Erythroblast (primary cell): ENCODE results near the gene PARM1.
"Not testable (repeated sequence)": the region's sequence is repeated elsewhere in the genome, so short reads cannot be mapped to it uniquely, and the experiment has no call there.

Experiments used
- DNase-seq, 2 experiments: peaks; one replicate each; lab custom pipeline; 2025; lab: John Stamatoyannopoulos, UW
- GATA1 ChIP-seq: IDR thresholded peaks from 2 replicates; pipeline ENCODE4 v1.6.1; 2011; ENCODE audit warnings: low read depth, mild to moderate bottlenecking, control low read depth, low read length, moderate library complexity
- POLR2A ChIP-seq: IDR thresholded peaks from 2 replicates; pipeline ENCODE4 v1.6.1; 2011; ENCODE audit warnings: mild to moderate bottlenecking, low read length

The PARM1 gene

GRCh38 chr4:74982546-74983252 lies 49.8 kb downstream of the PARM1 start:
- TF ChIP-seq GATA1: no peak
- no peak for TF ChIP-seq POLR2A
- no peak for DNase-seq

GRCh38 chr4:74983253-74983635 lies 50.3 kb downstream of the PARM1 start:
- DNase-seq: no peak
- TF ChIP-seq GATA1: no peak
- no peak for TF ChIP-seq POLR2A

- TF ChIP-seq GATA1 (no peak), POLR2A (no peak)
- no peak for DNase-seq
Measured at GRCh38 chr4:74990276-74990875, 57.5 kb downstream of the PARM1 start.

GRCh38 chr4:74994436-74994835 lies 61.5 kb downstream of the PARM1 start:
- DNase-seq: not testable (repeated sequence)

- TF ChIP-seq GATA1 (no peak), POLR2A (no peak)
Measured at GRCh38 chr4:74996996-74997395, 64.1 kb downstream of the PARM1 start.

GRCh38 chr4:74997948-74998729 lies 65.2 kb downstream of the PARM1 start:
- no peak for DNase-seq
- no peak for TF ChIP-seq GATA1
- no peak for TF ChIP-seq POLR2A

More at GRCh38 chr4:74996996-74997395, 64.1 kb downstream of the PARM1 start:
- no peak for DNase-seq

- TF ChIP-seq GATA1: no peak
- no peak for TF ChIP-seq POLR2A
- DNase-seq: no peak
Measured at GRCh38 chr4:74999714-75000309, 66.9 kb downstream of the PARM1 start.

GRCh38 chr4:75001871-75002270 lies 69.0 kb downstream of the PARM1 start:
- no peak for TF ChIP-seq GATA1
- TF ChIP-seq POLR2A: no peak
- no peak for DNase-seq

- no peak for DNase-seq
- TF ChIP-seq POLR2A (no peak), GATA1 (no peak)
Measured at GRCh38 chr4:75002381-75002780, 69.5 kb downstream of the PARM1 start.

GRCh38 chr4:75003979-75004378 lies 71.1 kb downstream of the PARM1 start:
- no peak for TF ChIP-seq POLR2A
- no peak for TF ChIP-seq GATA1
- no peak for DNase-seq

- DNase-seq: no peak
Measured at GRCh38 chr4:75004755-75005668, 72.1 kb downstream of the PARM1 start.

GRCh38 chr4:75005727-75006126 lies 72.8 kb downstream of the PARM1 start:
- TF ChIP-seq GATA1: no peak

More at GRCh38 chr4:75004755-75005668, 72.1 kb downstream of the PARM1 start:
- TF ChIP-seq GATA1 (no peak), POLR2A (no peak)

GRCh38 chr4:75007891-75008290 lies 75.0 kb downstream of the PARM1 start:
- no peak for TF ChIP-seq POLR2A
- no peak for TF ChIP-seq GATA1
- no peak for DNase-seq

More at GRCh38 chr4:75005727-75006126, 72.8 kb downstream of the PARM1 start:
- no peak for DNase-seq
